SK-MEL-5 (cell line): ENCODE results near the gene NR4A1. TPM values are rescaled to one million over a fixed set of nuclear protein-coding genes. Genes with fewer than 3 reads are reported as not detected.

Source experiments
- DNase-seq: peaks from one replicate; pipeline ENCODE4 v3.0.0-alpha.2; 2016; ENCODE audit warnings: low read depth, low spot score
- in situ Hi-C: cut with HindIII; loops from 2 replicates; pipeline ENCODE4 v1.10.0; 2016; ENCODE audit warnings: low sequenced_read_pairs, high pct_unique_total_duplicates, low pct_unique_long_range_greater_than_20kb
- total RNA-seq: library from RNA; depleted of rRNA; stranded (reverse); fragments of >200 nt; shearing (Covaris generic); gene quantifications from 2 replicates; pipeline ENCODE4 v1.2.3, GENCODE V29; 2014

The NR4A1 gene
- total RNA-seq, 1 experiment from 2014 or later, result 33.5 TPM

GRCh38 chr12:52033446-52034140, 17.6 kb upstream of the NR4A1 start:
- in situ Hi-C loops, result no loop called here
- no peak for DNase-seq

- in situ Hi-C loops, result no loop called here
- DNase-seq, result no peak
Observed at GRCh38 chr12:52035190-52035589, 16.1 kb upstream of the NR4A1 start.

- no peak for DNase-seq
- in situ Hi-C loops, result no loop called here
Observed at GRCh38 chr12:52035926-52036325, 15.3 kb upstream of the NR4A1 start.

GRCh38 chr12:52036587-52037171, 14.6 kb upstream of the NR4A1 start:
- DNase-seq, result peak; percentile 77
- in situ Hi-C loops, result no loop called here

GRCh38 chr12:52037248-52037861, 13.9 kb upstream of the NR4A1 start:
- in situ Hi-C loops, result no loop called here

GRCh38 chr12:52038447-52038846, 12.8 kb upstream of the NR4A1 start:
- DNase-seq, result no peak
- in situ Hi-C loops, result no loop called here

More at GRCh38 chr12:52037248-52037861, 13.9 kb upstream of the NR4A1 start:
- no peak for DNase-seq

- no peak for DNase-seq
- in situ Hi-C loops, result no loop called here
Observed at GRCh38 chr12:52041035-52041434, 10.2 kb upstream of the NR4A1 start.

GRCh38 chr12:52041695-52042123, 9.5 kb upstream of the NR4A1 start:
- no peak for DNase-seq
- in situ Hi-C loops, result no loop called here

- in situ Hi-C loops, result no loop called here
- no peak for DNase-seq
Observed at GRCh38 chr12:52042706-52043385, 8.4 kb upstream of the NR4A1 start.

- in situ Hi-C loops, result no loop called here
- DNase-seq, result no peak
Observed at GRCh38 chr12:52043386-52044212, 7.6 kb upstream of the NR4A1 start.

- in situ Hi-C loops, result no loop called here
- DNase-seq, result no peak
Observed at GRCh38 chr12:52044292-52044983, 6.8 kb upstream of the NR4A1 start.

- no peak for DNase-seq
- in situ Hi-C loops, result no loop called here
Observed at GRCh38 chr12:52045794-52046199, 5.4 kb upstream of the NR4A1 start.

GRCh38 chr12:52046859-52047258, 4.4 kb upstream of the NR4A1 start:
- in situ Hi-C loops, result no loop called here
- no peak for DNase-seq

GRCh38 chr12:52049286-52049685, 2.0 kb upstream of the NR4A1 start:
- no peak for DNase-seq
- in situ Hi-C loops, result no loop called here

- no peak for DNase-seq
- in situ Hi-C loops, result no loop called here
Observed at GRCh38 chr12:52049688-52050087, 1.6 kb upstream of the NR4A1 start.

- DNase-seq, result no peak
- in situ Hi-C loops, result no loop called here
Observed at GRCh38 chr12:52050116-52050757, 1.0 kb upstream of the NR4A1 start.
